ENCODE data around the gene C21orf91. TPM values are rescaled to one million over a fixed set of nuclear protein-coding genes. Genes with fewer than 3 reads are reported as not detected.

The C21orf91 gene
- 1 to 10 TPM; 3.2 to 6.3 (median 4.3) TPM for total RNA-seq
- long read RNA-seq, partial matches to known transcripts: 1 of 1 reads
- long read RNA-seq, other reads (novel, unspliced or antisense): 0 of 1 reads

DNA sequence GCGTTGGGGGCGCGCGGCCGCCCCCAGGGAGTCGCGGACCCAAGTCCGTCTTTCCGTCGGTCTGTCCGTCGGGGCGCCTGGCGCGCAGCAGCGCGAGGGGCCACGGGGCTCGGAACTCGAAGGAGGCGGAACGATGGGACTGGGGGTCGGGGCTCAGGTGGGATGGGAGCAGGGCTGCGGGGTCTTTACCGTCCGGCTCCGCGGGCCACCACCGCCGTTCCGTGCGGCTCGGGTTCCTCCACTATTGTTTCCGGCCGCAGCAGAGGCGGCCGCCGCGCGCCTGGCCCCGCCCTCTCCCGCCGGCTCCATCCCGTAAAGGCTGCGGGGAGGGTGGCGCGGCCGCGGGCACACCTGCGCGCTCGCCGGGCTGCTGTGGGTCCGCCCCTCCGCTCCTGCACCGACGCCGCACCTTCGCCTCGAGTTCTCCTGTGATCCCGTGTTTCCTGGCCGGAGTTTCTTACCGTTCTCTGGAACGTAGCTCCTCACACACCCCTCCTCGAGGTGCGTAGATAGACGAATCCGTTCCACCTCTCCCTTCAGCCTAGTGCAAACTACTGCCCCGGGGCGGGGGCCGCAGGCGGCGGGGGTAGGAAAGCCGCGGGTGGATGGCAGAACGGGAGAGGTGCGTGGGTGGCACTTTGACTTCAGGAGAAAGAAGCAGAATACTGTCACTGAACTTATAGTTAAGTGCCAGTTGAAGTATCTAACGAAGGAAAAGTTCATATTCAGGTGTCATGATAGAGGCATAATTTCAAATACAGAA, at the start of gene C21orf91:
Gene C21orf91 (minus strand): TSS at position 243 of the 763 bp plus-strand sequence. CDS start 1,038 bp downstream, outside the sequence.
- intact Hi-C loops (cut with DNase I): no loop called here
- ATAC-seq (peak; percentile 94 to 98 (median 96)), DNase-seq (peak; percentile 93 to 96 (median 93))
- H3K4me1 ChIP-seq: peaks cover 0 to 10% (median 0%) of the 10 kb centered on the region in 4 donors
- H3K4me3 ChIP-seq: peak within 1 kb of the TSS; percentile 87 to 93 (median 88)
- H3K27ac ChIP-seq: peak within 1 kb of the TSS; percentile 94 to 98 (median 94)
- 0% methylated on average over 13 of the region's 78 CpGs for WGBS (ENCODE audit: insufficient coverage, low coverage, low lambda C conversion rate, missing lambda C conversion rate)
- H3K27me3 ChIP-seq: no peaks in the 10 kb centered on the region
- no peaks in the 10 kb centered on the region for H3K9me3 ChIP-seq
- H3K36me3 ChIP-seq: peaks cover 0 to 6% (median 0%) of the 10 kb centered on the region in 4 donors
- peak; percentile 99 for TF ChIP-seq POLR2A (IDR thresholded peaks at IDR 0.05)
- TF ChIP-seq, protein P1, sequence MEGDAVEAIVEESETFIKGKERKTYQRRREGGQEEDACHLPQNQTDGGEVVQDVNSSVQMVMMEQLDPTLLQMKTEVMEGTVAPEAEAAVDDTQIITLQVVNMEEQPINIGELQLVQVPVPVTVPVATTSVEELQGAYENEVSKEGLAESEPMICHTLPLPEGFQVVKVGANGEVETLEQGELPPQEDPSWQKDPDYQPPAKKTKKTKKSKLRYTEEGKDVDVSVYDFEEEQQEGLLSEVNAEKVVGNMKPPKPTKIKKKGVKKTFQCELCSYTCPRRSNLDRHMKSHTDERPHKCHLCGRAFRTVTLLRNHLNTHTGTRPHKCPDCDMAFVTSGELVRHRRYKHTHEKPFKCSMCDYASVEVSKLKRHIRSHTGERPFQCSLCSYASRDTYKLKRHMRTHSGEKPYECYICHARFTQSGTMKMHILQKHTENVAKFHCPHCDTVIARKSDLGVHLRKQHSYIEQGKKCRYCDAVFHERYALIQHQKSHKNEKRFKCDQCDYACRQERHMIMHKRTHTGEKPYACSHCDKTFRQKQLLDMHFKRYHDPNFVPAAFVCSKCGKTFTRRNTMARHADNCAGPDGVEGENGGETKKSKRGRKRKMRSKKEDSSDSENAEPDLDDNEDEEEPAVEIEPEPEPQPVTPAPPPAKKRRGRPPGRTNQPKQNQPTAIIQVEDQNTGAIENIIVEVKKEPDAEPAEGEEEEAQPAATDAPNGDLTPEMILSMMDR (IDR thresholded peaks at IDR 0.05): no peak

DNA sequence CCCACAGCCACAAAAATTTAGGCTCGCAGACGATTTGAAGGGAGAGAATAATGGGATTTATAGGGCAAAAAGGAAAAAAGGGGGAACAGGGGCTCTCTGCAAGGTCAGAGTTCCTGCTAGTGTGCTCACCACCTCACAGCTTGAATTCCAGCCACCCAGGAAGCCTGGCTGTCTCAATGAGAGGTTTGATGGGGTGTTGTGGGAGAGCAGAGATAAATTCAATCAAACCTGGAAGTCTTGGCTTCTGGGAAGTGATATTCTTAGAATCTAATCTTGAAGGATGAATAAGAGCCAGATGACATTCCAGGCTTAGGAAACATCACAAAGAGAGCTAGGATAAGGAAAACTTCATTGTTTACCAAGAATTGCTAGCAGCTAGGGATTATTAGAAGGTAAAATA, 47.4 kb upstream of the C21orf91 start:
- intact Hi-C loops (cut with DNase I): no loop called here
- ATAC-seq (no peak), DNase-seq (no peak)
- Histone ChIP-seq H3K4me1 (no peaks in the 10 kb centered on the region), H3K27me3 (no peaks in the 10 kb centered on the region), H3K27ac (no peak overlapping the region), H3K4me3 (no peak overlapping the region), H3K36me3 (no peaks in the 10 kb centered on the region), H3K9me3 (no peaks in the 10 kb centered on the region)
- TF ChIP-seq, protein P1 (IDR thresholded peaks at IDR 0.05): no peak
- WGBS (ENCODE audit: insufficient coverage, low coverage, low lambda C conversion rate, missing lambda C conversion rate): 68% methylated on average over 2 of the region's 2 CpGs

DNA sequence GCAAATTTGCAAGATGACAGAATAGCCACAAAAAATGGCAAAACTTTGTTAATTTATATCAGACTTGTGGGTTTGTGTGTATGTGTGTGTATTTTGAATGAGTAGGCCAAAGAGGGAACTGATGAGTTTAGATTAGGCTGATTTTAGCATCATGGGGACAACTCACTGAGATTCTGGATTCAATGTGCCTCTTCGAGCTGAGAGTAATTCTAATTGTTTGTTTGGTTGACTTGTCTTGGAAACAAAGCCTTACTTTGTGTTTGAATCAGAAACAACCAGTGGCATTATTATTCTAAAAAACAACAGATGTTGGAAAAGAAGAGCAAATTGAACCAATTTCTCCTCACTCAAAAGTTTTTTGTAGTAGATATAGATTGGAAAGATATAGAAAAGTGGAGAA, 40.5 kb upstream of the C21orf91 start:
- ATAC-seq: no peak
- Histone ChIP-seq H3K4me3 (no peak overlapping the region), H3K27ac (no peak overlapping the region), H3K9me3 (no peaks in the 10 kb centered on the region), H3K27me3 (no peaks in the 10 kb centered on the region), H3K36me3 (no peaks in the 10 kb centered on the region), H3K4me1 (no peaks in the 10 kb centered on the region)
- intact Hi-C loops (cut with DNase I): no loop called here
- WGBS (ENCODE audit: insufficient coverage, low coverage, low lambda C conversion rate, missing lambda C conversion rate): 86% methylated on average over 1 of the region's 1 CpG
- TF ChIP-seq, protein P1 (IDR thresholded peaks at IDR 0.05): no peak
- TF ChIP-seq POLR2A (IDR thresholded peaks at IDR 0.05): no peak
- no peak for DNase-seq

DNA sequence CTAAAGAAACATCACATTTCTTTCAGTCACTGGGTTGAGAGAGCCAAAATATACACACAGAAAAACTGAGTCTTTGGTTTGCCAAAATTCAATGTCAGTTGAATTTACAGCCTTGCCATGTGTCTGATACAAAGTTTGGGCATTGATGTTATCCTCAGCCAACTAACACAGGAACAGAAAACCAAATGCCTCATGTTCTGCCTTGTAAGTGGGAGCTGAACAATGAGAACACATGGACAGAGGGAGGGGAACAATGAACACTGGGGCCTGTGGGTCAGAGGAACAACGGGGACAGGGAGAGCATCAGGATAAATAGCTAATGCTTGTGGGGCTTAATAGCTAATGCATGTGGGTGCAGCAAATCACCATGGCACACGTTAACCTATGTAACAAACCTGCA, 39.6 kb upstream of the C21orf91 start:
- no peak overlapping the region for H3K4me3 ChIP-seq
- H3K9me3 ChIP-seq: no peaks in the 10 kb centered on the region
- H3K27me3 ChIP-seq: no peaks in the 10 kb centered on the region
- H3K27ac ChIP-seq: no peak overlapping the region
- H3K4me1 ChIP-seq: no peaks in the 10 kb centered on the region
- intact Hi-C loops (cut with DNase I): no loop called here
- no peaks in the 10 kb centered on the region for H3K36me3 ChIP-seq
- TF ChIP-seq, protein P1 (IDR thresholded peaks at IDR 0.05): no peak
- no peak for TF ChIP-seq POLR2A (IDR thresholded peaks at IDR 0.05)
- ATAC-seq (no peak), DNase-seq (no peak)
- 54% methylated on average over 2 of the region's 2 CpGs for WGBS (ENCODE audit: insufficient coverage, low coverage, low lambda C conversion rate, missing lambda C conversion rate)

Data from right lobe of liver (tissue), 6 donors.